Measurements from ENCODE around the gene TNFRSF13B.

- no peak for TF ChIP-seq EZH2phosphoT487 (IDR thresholded peaks at IDR 0.05; ENCODE audit: low read depth)
- TF ChIP-seq CTCF (IDR thresholded peaks at IDR 0.05; ENCODE audit: low read depth, low read length) = no peak
Measured at GRCh38 chr17:16908273-16908672, 63.6 kb downstream of the TNFRSF13B start.

Data from OCI-LY3 (cell line).